ENCODE results near the gene RASSF8.

DNA sequence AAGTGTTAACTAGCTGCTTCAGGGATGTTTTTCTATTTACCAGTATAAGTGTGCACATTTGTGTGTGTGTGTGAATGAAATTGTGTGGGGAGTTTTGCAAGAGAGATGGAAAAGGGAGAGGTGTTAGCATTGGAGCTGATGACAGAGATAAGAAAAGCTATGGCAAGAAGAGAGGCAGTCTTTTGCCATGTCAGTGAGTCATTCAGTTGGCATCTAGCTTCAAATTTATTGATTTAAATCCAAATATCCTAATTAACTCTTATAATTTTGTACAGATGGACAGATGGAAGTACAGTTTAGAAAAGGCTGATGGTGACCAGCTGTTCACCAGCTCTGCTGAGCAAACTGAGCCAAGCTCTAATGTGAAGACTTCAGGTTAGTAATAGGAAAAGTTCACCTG, 169.7 kb downstream of the RASSF8 start:
- no peak for TF ChIP-seq CTCF (IDR thresholded peaks at IDR 0.05; ENCODE audit: extremely low read depth in 1 of 2, insufficient read depth in 1 of 2, low read depth in 1 of 2, low read length in 2 of 2)
- no peak for TF ChIP-seq POLR2A (IDR thresholded peaks at IDR 0.05; ENCODE audit: low read depth, low read length)

Measured in endothelial cell of umbilical vein (primary cell).